Measurements from ENCODE around the gene IGSF9B. TPM values are rescaled to one million over a fixed set of nuclear protein-coding genes. Genes with fewer than 3 reads are reported as not detected.

The IGSF9B gene
- total and polyA plus RNA-seq, 2 experiments from 2014 or later: 0.04 TPM; not detected in 1

DNA sequence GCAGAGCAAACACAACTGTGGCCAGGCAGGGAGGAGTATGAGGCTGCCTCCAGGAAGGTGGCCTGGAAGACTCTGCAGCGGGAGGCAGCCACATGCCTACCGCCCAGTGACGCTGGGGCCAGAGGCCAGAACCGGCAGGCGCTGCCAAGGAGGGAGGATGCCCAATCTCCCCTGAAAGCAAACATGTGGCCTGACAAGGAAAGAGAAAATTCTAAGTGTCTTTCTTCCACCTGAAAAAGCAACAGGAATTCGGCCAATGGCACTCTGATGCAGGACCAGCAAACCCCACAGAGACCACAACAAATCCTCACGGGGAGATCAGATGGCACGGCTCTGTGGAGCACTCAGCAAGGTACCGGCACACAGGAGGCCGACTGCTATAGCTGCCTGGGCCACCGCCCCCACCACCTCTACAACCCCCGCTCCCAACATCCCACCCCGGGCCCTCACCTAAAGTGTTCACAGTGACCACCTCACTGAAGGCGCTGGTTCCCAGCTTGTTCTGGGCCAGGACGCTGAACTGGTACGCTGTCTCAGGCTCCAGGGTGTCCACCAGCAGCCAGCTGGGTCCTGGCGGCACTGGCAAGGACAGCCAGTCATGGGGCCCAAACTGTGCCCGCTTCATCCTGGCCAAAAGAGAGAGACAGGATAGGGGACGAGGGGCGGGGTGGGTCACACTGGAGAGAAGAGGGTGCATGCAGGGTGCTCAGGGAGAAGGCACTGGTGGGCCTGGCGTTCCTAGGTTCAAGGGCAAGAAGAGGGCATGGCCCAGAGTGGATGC, 30.1 kb downstream of the IGSF9B start:
- TF ChIP-seq EZH2phosphoT487 (IDR thresholded peaks at IDR 0.05; ENCODE audit: insufficient read depth, low read depth): no peak
- TF ChIP-seq EZH2 (IDR thresholded peaks at IDR 0.05; ENCODE audit: insufficient read depth, poor library complexity, severe bottlenecking): no peak
- no peaks in the 10 kb centered on the region for H4K20me1 ChIP-seq (ENCODE audit: insufficient read depth)
- H3F3A ChIP-seq (ENCODE audit: insufficient read depth): no peaks in the 10 kb centered on the region
- no peak overlapping the region for H3K27ac ChIP-seq
- in situ Hi-C loops (cut with MboI): loop anchor here (10.0 kb wide), 2 partner anchors 118 to 218 kb away; no protein-coding TSS in a partner anchor
- H3K79me2 ChIP-seq (ENCODE audit: insufficient read depth): no peaks in the 10 kb centered on the region
- no peaks in the 10 kb centered on the region for H3K9me2 ChIP-seq (ENCODE audit: insufficient read depth)
- H3K4me1 ChIP-seq (ENCODE audit: insufficient read depth): no peaks in the 10 kb centered on the region
- H2AFZ ChIP-seq: no peak overlapping the region
- H3K9ac ChIP-seq: no peak overlapping the region
- H3K27me3 ChIP-seq (replicated peaks; ENCODE audit: insufficient read depth): 0 out of 2 replicates have a peak, but pooled peaks cover 4% of the 10 kb centered on the region
- 65 to 72% methylated on average over 18 to 21 of the region's 21 CpGs for WGBS, 2 experiments (ENCODE audit: low coverage in 1 of 2, low lambda C conversion rate in 2 of 2, missing lambda C conversion rate in 2 of 2)
- no peaks in the 10 kb centered on the region for H3K36me3 ChIP-seq (ENCODE audit: low read depth)
- H3K9me3 ChIP-seq (ENCODE audit: low read depth): no peaks in the 10 kb centered on the region
- no peak for DNase-seq
- H3K4me2 ChIP-seq (ENCODE audit: unreplicated experiment): no peak overlapping the region
- H3K4me3 ChIP-seq: no peak overlapping the region

DNA sequence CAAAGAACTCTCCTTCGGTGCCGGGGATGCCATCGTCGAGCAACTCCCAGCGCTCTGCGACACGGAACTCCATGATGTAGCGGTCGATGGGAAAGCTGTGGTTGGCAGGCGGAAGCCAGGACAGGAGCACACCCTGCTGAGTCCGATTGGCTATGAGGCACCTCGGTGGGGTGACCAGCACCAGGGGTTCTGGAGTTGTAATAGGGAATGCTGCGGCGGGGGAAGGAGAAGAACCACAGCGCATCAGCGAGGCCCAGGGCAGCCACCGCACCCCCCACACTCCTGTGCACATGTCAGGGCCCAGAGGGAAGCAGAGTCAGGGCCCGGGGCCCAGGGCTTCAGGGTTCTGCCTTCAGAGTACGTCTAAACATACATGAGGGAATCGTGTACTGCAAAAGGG, 31.0 kb downstream of the IGSF9B start:
- Histone ChIP-seq H3K4me2 (ENCODE audit: unreplicated experiment) (no peak overlapping the region), H3K9me3 (ENCODE audit: low read depth) (no peaks in the 10 kb centered on the region), H3K36me3 (ENCODE audit: low read depth) (no peaks in the 10 kb centered on the region), H3K4me3 (no peak overlapping the region), H3K4me1 (ENCODE audit: insufficient read depth) (no peaks in the 10 kb centered on the region), H3K9me2 (ENCODE audit: insufficient read depth) (no peaks in the 10 kb centered on the region), H3K27ac (no peak overlapping the region), H3K9ac (no peak overlapping the region), H4K20me1 (ENCODE audit: insufficient read depth) (no peaks in the 10 kb centered on the region), H3K79me2 (ENCODE audit: insufficient read depth) (no peaks in the 10 kb centered on the region), H2AFZ (no peak overlapping the region), H3F3A (ENCODE audit: insufficient read depth) (no peaks in the 10 kb centered on the region), H3K27me3 (replicated peaks; ENCODE audit: insufficient read depth) (0 out of 2 replicates have a peak, but pooled peaks cover 4% of the 10 kb centered on the region)
- in situ Hi-C loops (cut with MboI): loop anchor here (10.0 kb wide), 2 partner anchors 119 to 219 kb away; no protein-coding TSS in a partner anchor
- DNase-seq: no peak
- 73 to 79% methylated on average over 19 to 20 of the region's 20 CpGs for WGBS, 2 experiments (ENCODE audit: low coverage in 1 of 2, low lambda C conversion rate in 2 of 2, missing lambda C conversion rate in 2 of 2)
- TF ChIP-seq EZH2 (IDR thresholded peaks at IDR 0.05; ENCODE audit: insufficient read depth, poor library complexity, severe bottlenecking) (no peak), EZH2phosphoT487 (IDR thresholded peaks at IDR 0.05; ENCODE audit: insufficient read depth, low read depth) (no peak)

DNA sequence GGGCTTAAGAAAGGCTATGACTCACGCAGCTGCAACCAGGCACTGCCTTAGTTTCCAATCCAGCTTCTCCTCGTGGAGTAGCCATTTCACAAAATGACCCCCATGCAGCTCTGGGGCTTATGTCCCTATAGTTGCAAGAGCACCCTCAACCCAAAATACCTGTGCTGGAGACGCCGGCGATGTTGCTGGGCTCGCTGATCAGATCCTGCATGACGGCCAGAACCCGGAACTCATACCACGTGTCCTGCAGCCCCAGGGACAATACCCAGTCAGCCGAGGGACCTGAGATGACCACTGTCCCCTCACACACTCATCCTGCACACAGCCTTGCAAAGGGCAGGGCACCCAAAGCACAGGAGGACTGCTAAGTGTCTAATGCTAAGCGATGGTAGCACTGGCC, 32.1 kb downstream of the IGSF9B start:
- TF ChIP-seq EZH2phosphoT487 (IDR thresholded peaks at IDR 0.05; ENCODE audit: insufficient read depth, low read depth) (no peak), EZH2 (IDR thresholded peaks at IDR 0.05; ENCODE audit: insufficient read depth, poor library complexity, severe bottlenecking) (no peak)

DNA sequence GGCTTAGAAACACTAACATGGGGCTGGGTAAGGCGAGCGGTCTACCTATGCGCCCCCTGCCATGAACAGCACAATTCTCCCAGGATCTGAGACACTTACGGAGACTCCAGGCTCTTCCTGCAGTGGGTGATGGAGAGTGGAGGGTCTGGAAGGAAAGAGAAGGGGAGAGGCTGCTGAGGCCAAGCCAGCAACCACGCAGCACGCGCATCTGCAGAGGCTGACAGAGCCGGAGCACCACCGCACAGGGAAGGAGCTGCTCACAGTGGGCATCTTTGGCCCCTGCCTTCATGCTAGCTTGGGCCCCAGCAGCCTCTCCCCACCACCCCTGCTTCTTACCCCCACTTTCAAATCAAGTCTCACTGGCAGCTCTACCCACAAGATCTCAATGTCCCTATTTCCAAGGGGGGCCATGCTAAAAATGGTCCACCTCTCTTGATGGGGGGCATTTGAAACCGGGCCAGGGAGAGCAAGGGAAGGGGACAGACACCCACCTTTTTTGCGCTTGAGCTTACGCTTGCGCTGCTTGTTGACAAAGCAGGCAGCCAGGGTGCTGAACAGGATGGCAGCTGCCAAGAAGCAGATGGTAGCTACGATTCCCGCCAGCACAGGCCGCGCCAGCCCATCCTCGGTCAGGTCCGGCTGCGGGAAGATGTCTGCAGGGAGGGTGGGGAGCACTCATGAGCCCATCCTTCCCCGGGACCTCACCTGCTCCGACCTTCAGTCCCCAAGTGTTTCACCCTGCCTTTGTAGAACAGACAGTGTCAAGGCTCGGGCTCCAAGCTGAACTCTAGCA, 34.5 kb downstream of the IGSF9B start:
- in situ Hi-C loops (cut with MboI): loop anchor here (10.0 kb wide), 2 partner anchors 123 to 223 kb away; no protein-coding TSS in a partner anchor
- WGBS, 2 experiments (ENCODE audit: low coverage in 1 of 2, low lambda C conversion rate in 2 of 2, missing lambda C conversion rate in 2 of 2): 85 to 86% methylated on average over 23 of the region's 23 CpGs
- Histone ChIP-seq H3K9me3 (ENCODE audit: low read depth) (no peaks in the 10 kb centered on the region), H2AFZ (no peak overlapping the region), H3K36me3 (ENCODE audit: low read depth) (no peaks in the 10 kb centered on the region), H3K4me2 (ENCODE audit: unreplicated experiment) (no peak overlapping the region), H3K27ac (no peak overlapping the region), H3K4me3 (no peak overlapping the region), H4K20me1 (ENCODE audit: insufficient read depth) (no peaks in the 10 kb centered on the region), H3K9ac (no peak overlapping the region), H3K9me2 (ENCODE audit: insufficient read depth) (no peaks in the 10 kb centered on the region), H3K79me2 (ENCODE audit: insufficient read depth) (no peaks in the 10 kb centered on the region), H3F3A (ENCODE audit: insufficient read depth) (no peaks in the 10 kb centered on the region), H3K4me1 (ENCODE audit: insufficient read depth) (no peaks in the 10 kb centered on the region), H3K27me3 (replicated peaks; ENCODE audit: insufficient read depth) (0 out of 2 replicates have a peak, but pooled peaks cover 4% of the 10 kb centered on the region)
- DNase-seq: no peak
- TF ChIP-seq EZH2 (IDR thresholded peaks at IDR 0.05; ENCODE audit: insufficient read depth, poor library complexity, severe bottlenecking): no peak
- TF ChIP-seq EZH2phosphoT487 (IDR thresholded peaks at IDR 0.05; ENCODE audit: insufficient read depth, low read depth): no peak

More for the DNA sequence above, 32.1 kb downstream of the IGSF9B start:
- Histone ChIP-seq H3K4me2 (ENCODE audit: unreplicated experiment) (no peak overlapping the region), H3K9ac (no peak overlapping the region), H3K9me2 (ENCODE audit: insufficient read depth) (no peaks in the 10 kb centered on the region), H3F3A (ENCODE audit: insufficient read depth) (no peaks in the 10 kb centered on the region), H4K20me1 (ENCODE audit: insufficient read depth) (no peaks in the 10 kb centered on the region), H3K27ac (no peak overlapping the region), H3K9me3 (ENCODE audit: low read depth) (no peaks in the 10 kb centered on the region), H3K4me3 (no peak overlapping the region), H3K27me3 (replicated peaks; ENCODE audit: insufficient read depth) (0 out of 2 replicates have a peak, but pooled peaks cover 4% of the 10 kb centered on the region), H3K36me3 (ENCODE audit: low read depth) (no peaks in the 10 kb centered on the region), H3K79me2 (ENCODE audit: insufficient read depth) (no peaks in the 10 kb centered on the region), H3K4me1 (ENCODE audit: insufficient read depth) (no peaks in the 10 kb centered on the region), H2AFZ (no peak overlapping the region)
- no peak for DNase-seq
- 75 to 79% methylated on average over 11 of the region's 11 CpGs for WGBS, 2 experiments (ENCODE audit: low coverage in 1 of 2, low lambda C conversion rate in 2 of 2, missing lambda C conversion rate in 2 of 2)
- in situ Hi-C loops (cut with MboI): loop anchor here (10.0 kb wide), 2 partner anchors 120 to 220 kb away; no protein-coding TSS in a partner anchor
